HG02798 (cell line): ENCODE results near the gene MCTP1.
A peak's percentile ranks its signal among the peaks of the same experiment; 100 is the strongest.

Source experiments
- ATAC-seq: cut with Tn5 transposase; IDR thresholded peaks from one replicate; pipeline ENCODE4 v1.9.1; 2021; ENCODE audit warnings: mild to moderate bottlenecking; ENCODE audit not compliant: unreplicated experiment, poor library complexity

MCTP1 gene

GRCh38 chr5:95045181-95045965 lies 239.5 kb downstream of the MCTP1 start:
- ATAC-seq = no peak

GRCh38 chr5:95044096-95044495 lies 240.8 kb downstream of the MCTP1 start:
- ATAC-seq = no peak

GRCh38 chr5:95043648-95044047 lies 241.2 kb downstream of the MCTP1 start:
- ATAC-seq = no peak

GRCh38 chr5:95043234-95043633 lies 241.7 kb downstream of the MCTP1 start:
- ATAC-seq = no peak

GRCh38 chr5:95042037-95042436 lies 242.9 kb downstream of the MCTP1 start:
- ATAC-seq = no peak

GRCh38 chr5:95035891-95036685 lies 248.8 kb downstream of the MCTP1 start:
- peak; percentile 54 for ATAC-seq

- ATAC-seq = no peak
Observed at GRCh38 chr5:95032801-95033200, 252.1 kb downstream of the MCTP1 start.

GRCh38 chr5:95029569-95030366 lies 255.1 kb downstream of the MCTP1 start:
- ATAC-seq = peak; percentile 68

GRCh38 chr5:95027775-95028174 lies 257.1 kb downstream of the MCTP1 start:
- ATAC-seq = peak; percentile 28

GRCh38 chr5:95027151-95027721 lies 257.7 kb downstream of the MCTP1 start:
- ATAC-seq = peak; percentile 22

GRCh38 chr5:95026718-95027117 lies 258.2 kb downstream of the MCTP1 start:
- no peak for ATAC-seq

- ATAC-seq = peak; percentile 82
Observed at GRCh38 chr5:95022967-95023695, 261.8 kb downstream of the MCTP1 start.

- ATAC-seq = no peak
Observed at GRCh38 chr5:95020345-95020744, 264.5 kb downstream of the MCTP1 start.

- no peak for ATAC-seq
Observed at GRCh38 chr5:95018946-95019345, 265.9 kb downstream of the MCTP1 start.

- ATAC-seq = no peak
Observed at GRCh38 chr5:95018511-95018910, 266.4 kb downstream of the MCTP1 start.

GRCh38 chr5:95009812-95010211 lies 275.1 kb downstream of the MCTP1 start:
- no peak for ATAC-seq

- ATAC-seq = peak; percentile 86
Observed at GRCh38 chr5:95007921-95008597, 276.8 kb downstream of the MCTP1 start.

- ATAC-seq = no peak
Observed at GRCh38 chr5:95005811-95006210, 279.1 kb downstream of the MCTP1 start.

- ATAC-seq = no peak
Observed at GRCh38 chr5:94998670-94999069, 286.2 kb downstream of the MCTP1 start.
